Ammon's horn (tissue), 1 donor: Measurements from ENCODE around the gene STOML3.
"Not testable (repeated sequence)": the region's sequence is repeated elsewhere in the genome, so short reads cannot be mapped to it uniquely, and the experiment has no call there.

Source experiments
- DNase-seq: peaks from one replicate; pipeline ENCODE4 v3.0.0-alpha.2; 2016; ENCODE audit warnings: low spot score

STOML3 gene

GRCh38 chr13:38990693-38991092, at the start of gene STOML3:
Gene STOML3, minus strand, starts transcription at chr13:38990831. Its CDS starts 110 bp downstream, at chr13:38990721.
- DNase-seq = no peak

GRCh38 chr13:39040206-39040605, 49.6 kb upstream of the STOML3 start:
- no peak for DNase-seq

- DNase-seq = no peak
Measured at GRCh38 chr13:39039041-39039440, 48.4 kb upstream of the STOML3 start.

- DNase-seq = peak; percentile 45
Measured at GRCh38 chr13:39038569-39039030, 48.0 kb upstream of the STOML3 start.

GRCh38 chr13:39037880-39038568, 47.4 kb upstream of the STOML3 start, which contains the start of the genes NHLRC3 and PROSER1:
Gene NHLRC3, plus strand, starts transcription at chr13:39038456. Its CDS starts 184 bp downstream, at chr13:39038640.
Gene PROSER1, minus strand, starts transcription at chr13:39038089. Its CDS starts 847 bp downstream, at chr13:39037242.
- peak; percentile 97 for DNase-seq

- DNase-seq = no peak
Measured at GRCh38 chr13:39037410-39037879, 46.8 kb upstream of the STOML3 start.

- DNase-seq = no peak
Measured at GRCh38 chr13:39036212-39036611, 45.6 kb upstream of the STOML3 start.

- DNase-seq = no peak
Measured at GRCh38 chr13:39035799-39036198, 45.2 kb upstream of the STOML3 start.

- no peak for DNase-seq
Measured at GRCh38 chr13:39035204-39035603, 44.6 kb upstream of the STOML3 start.

GRCh38 chr13:39034085-39034484, 43.5 kb upstream of the STOML3 start:
- no peak for DNase-seq

- no peak for DNase-seq
Measured at GRCh38 chr13:39032150-39032549, 41.5 kb upstream of the STOML3 start.

- no peak for DNase-seq
Measured at GRCh38 chr13:39025433-39025839, 34.8 kb upstream of the STOML3 start.

- DNase-seq = no peak
Measured at GRCh38 chr13:39023761-39024160, 33.1 kb upstream of the STOML3 start.

GRCh38 chr13:39023316-39023715, 32.7 kb upstream of the STOML3 start:
- DNase-seq = no peak

GRCh38 chr13:39020853-39021462, 30.3 kb upstream of the STOML3 start:
- DNase-seq = no peak

- DNase-seq = peak; percentile 72
Measured at GRCh38 chr13:39016787-39017186, 26.2 kb upstream of the STOML3 start.

- peak; percentile 27 for DNase-seq
Measured at GRCh38 chr13:39016087-39016486, 25.5 kb upstream of the STOML3 start.

GRCh38 chr13:39013462-39013861, 22.8 kb upstream of the STOML3 start:
- no peak for DNase-seq

GRCh38 chr13:39012608-39013007, 22.0 kb upstream of the STOML3 start:
- DNase-seq = no peak

GRCh38 chr13:39006371-39007111, 15.9 kb upstream of the STOML3 start:
- DNase-seq = not testable (repeated sequence)

- no peak for DNase-seq
Measured at GRCh38 chr13:38998739-38999138, 8.1 kb upstream of the STOML3 start.

- no peak for DNase-seq
Measured at GRCh38 chr13:38993381-38993780, 2.8 kb upstream of the STOML3 start.

GRCh38 chr13:38981096-38981495, 9.5 kb downstream of the STOML3 start:
- DNase-seq = no peak
